Measurements from ENCODE around the gene CETP. TPM values are rescaled to one million over a fixed set of nuclear protein-coding genes. Genes with fewer than 3 reads are reported as not detected.

The CETP gene
- total and polyA plus RNA-seq, 2 of the 13 experiments (the other 11 are each of a cell fraction or from before 2014, with no cell fraction given) = 0.31 to 9.8 TPM

DNA sequence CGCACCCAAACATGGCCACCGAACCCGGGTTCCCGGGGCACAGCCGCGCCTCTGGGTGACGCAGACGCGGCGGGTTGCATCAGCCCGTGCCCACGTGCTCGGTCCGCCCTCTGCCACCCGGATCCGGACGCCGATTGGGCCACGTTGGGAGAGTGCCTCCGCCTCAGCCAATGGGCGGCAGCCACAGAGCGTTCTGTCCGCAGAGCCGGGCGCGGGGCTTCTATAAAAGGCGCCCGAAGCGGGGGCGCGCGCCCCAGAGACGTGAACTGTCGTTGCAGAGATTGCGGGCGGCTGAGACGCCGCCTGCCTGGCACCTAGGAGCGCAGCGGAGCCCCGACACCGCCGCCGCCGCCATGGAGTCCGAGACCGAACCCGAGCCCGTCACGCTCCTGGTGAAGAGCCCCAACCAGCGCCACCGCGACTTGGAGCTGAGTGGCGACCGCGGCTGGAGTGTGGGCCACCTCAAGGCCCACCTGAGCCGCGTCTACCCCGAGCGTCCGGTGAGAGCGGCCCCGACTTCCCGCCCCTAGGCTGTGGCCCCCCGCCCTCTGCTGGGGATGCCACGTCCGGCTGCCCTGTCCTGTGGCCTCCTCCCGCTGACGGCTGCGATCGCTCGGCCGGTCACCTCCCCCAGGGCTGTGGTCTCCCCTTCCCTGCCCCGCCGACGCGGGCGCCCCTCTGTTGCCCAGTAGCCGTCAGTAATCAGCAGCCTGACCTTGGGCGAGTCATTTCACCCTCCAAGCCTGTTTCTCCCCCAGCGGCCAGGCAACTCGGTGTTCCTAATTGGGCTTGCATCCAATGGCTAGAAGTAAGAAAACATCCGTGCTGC lies 29.6 kb upstream of the CETP start, which contains the start of gene HERPUD1 (continued):
- TF ChIP-seq, protein P1, sequence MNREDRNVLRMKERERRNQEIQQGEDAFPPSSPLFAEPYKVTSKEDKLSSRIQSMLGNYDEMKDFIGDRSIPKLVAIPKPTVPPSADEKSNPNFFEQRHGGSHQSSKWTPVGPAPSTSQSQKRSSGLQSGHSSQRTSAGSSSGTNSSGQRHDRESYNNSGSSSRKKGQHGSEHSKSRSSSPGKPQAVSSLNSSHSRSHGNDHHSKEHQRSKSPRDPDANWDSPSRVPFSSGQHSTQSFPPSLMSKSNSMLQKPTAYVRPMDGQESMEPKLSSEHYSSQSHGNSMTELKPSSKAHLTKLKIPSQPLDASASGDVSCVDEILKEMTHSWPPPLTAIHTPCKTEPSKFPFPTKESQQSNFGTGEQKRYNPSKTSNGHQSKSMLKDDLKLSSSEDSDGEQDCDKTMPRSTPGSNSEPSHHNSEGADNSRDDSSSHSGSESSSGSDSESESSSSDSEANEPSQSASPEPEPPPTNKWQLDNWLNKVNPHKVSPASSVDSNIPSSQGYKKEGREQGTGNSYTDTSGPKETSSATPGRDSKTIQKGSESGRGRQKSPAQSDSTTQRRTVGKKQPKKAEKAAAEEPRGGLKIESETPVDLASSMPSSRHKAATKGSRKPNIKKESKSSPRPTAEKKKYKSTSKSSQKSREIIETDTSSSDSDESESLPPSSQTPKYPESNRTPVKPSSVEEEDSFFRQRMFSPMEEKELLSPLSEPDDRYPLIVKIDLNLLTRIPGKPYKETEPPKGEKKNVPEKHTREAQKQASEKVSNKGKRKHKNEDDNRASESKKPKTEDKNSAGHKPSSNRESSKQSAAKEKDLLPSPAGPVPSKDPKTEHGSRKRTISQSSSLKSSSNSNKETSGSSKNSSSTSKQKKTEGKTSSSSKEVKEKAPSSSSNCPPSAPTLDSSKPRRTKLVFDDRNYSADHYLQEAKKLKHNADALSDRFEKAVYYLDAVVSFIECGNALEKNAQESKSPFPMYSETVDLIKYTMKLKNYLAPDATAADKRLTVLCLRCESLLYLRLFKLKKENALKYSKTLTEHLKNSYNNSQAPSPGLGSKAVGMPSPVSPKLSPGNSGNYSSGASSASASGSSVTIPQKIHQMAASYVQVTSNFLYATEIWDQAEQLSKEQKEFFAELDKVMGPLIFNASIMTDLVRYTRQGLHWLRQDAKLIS (CRISPR knock-in tag; IDR thresholded peaks at IDR 0.05) = peak; percentile 67; the same call in 1 of the 2 replicates
- TF ChIP-seq MBD4 (IDR thresholded peaks at IDR 0.05; ENCODE audit: borderline replicate concordance, low read length) = no peak
- no peak; the same call in 1 of the 2 replicates for TF ChIP-seq ZFP82 (CRISPR knock-in tag; IDR thresholded peaks at IDR 0.05; ENCODE audit: borderline replicate concordance)
- no peak for TF ChIP-seq ATRX (CRISPR knock-in tag; IDR thresholded peaks at IDR 0.05; ENCODE audit: borderline replicate concordance)
- TF ChIP-seq NR2F2 (IDR thresholded peaks at IDR 0.05; ENCODE audit: borderline replicate concordance, low read depth) = no peak; the same call in 1 of the 2 replicates
- TF ChIP-seq, protein P2, sequence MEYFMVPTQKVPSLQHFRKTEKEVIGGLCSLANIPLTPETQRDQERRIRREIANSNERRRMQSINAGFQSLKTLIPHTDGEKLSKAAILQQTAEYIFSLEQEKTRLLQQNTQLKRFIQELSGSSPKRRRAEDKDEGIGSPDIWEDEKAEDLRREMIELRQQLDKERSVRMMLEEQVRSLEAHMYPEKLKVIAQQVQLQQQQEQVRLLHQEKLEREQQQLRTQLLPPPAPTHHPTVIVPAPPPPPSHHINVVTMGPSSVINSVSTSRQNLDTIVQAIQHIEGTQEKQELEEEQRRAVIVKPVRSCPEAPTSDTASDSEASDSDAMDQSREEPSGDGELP (IDR thresholded peaks at IDR 0.05; ENCODE audit: borderline replicate concordance, low read depth) = peak; percentile 11; the same call in 1 of the 2 replicates
- TF ChIP-seq ZNF317 (CRISPR knock-in tag; IDR thresholded peaks at IDR 0.05) = peak; percentile 84
- TF ChIP-seq ELF4 (CRISPR knock-in tag; IDR thresholded peaks at IDR 0.05; ENCODE audit: borderline replicate concordance) = peak; percentile 89
- TF ChIP-seq ZSCAN20 (CRISPR knock-in tag; IDR thresholded peaks at IDR 0.05; ENCODE audit: borderline replicate concordance) = no peak
- TF ChIP-seq THAP11 (CRISPR knock-in tag; IDR thresholded peaks at IDR 0.05) = peak; percentile 91
- no peak for TF ChIP-seq PCBP2 (optimal IDR thresholded peaks at IDR 0.05; ENCODE audit: low read depth, low read length, poor library complexity, severe bottlenecking)
- no peak; the same call in 1 of the 2 replicates for TF ChIP-seq RCOR2 (CRISPR knock-in tag; IDR thresholded peaks at IDR 0.05)
- TF ChIP-seq U2AF2 (IDR thresholded peaks at IDR 0.05; ENCODE audit: low read depth, low read length) = peak; percentile 5; the same call in 1 of the 2 replicates
- TF ChIP-seq, protein P3, sequence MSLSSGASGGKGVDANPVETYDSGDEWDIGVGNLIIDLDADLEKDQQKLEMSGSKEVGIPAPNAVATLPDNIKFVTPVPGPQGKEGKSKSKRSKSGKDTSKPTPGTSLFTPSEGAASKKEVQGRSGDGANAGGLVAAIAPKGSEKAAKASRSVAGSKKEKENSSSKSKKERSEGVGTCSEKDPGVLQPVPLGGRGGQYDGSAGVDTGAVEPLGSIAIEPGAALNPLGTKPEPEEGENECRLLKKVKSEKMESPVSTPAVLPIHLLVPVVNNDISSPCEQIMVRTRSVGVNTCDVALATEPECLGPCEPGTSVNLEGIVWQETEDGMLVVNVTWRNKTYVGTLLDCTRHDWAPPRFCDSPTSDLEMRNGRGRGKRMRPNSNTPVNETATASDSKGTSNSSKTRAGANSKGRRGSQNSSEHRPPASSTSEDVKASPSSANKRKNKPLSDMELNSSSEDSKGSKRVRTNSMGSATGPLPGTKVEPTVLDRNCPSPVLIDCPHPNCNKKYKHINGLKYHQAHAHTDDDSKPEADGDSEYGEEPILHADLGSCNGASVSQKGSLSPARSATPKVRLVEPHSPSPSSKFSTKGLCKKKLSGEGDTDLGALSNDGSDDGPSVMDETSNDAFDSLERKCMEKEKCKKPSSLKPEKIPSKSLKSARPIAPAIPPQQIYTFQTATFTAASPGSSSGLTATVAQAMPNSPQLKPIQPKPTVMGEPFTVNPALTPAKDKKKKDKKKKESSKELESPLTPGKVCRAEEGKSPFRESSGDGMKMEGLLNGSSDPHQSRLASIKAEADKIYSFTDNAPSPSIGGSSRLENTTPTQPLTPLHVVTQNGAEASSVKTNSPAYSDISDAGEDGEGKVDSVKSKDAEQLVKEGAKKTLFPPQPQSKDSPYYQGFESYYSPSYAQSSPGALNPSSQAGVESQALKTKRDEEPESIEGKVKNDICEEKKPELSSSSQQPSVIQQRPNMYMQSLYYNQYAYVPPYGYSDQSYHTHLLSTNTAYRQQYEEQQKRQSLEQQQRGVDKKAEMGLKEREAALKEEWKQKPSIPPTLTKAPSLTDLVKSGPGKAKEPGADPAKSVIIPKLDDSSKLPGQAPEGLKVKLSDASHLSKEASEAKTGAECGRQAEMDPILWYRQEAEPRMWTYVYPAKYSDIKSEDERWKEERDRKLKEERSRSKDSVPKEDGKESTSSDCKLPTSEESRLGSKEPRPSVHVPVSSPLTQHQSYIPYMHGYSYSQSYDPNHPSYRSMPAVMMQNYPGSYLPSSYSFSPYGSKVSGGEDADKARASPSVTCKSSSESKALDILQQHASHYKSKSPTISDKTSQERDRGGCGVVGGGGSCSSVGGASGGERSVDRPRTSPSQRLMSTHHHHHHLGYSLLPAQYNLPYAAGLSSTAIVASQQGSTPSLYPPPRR (CRISPR knock-in tag; IDR thresholded peaks at IDR 0.05; ENCODE audit: borderline replicate concordance) = peak; percentile 78
- TF ChIP-seq, protein P4, sequence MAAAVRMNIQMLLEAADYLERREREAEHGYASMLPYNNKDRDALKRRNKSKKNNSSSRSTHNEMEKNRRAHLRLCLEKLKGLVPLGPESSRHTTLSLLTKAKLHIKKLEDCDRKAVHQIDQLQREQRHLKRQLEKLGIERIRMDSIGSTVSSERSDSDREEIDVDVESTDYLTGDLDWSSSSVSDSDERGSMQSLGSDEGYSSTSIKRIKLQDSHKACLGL (CRISPR knock-in tag; IDR thresholded peaks at IDR 0.05) = peak; percentile 84; the same call in 1 of the 2 replicates
- no peak for TF ChIP-seq SOX6 (IDR thresholded peaks at IDR 0.05)
- peak; percentile 88 for TF ChIP-seq SOX6 (CRISPR knock-in tag; IDR thresholded peaks at IDR 0.05)
- peak; percentile 38; the same call in 1 of the 2 replicates for TF ChIP-seq ZNF773 (CRISPR knock-in tag; IDR thresholded peaks at IDR 0.05; ENCODE audit: borderline replicate concordance)
